H9 (cell line): ENCODE data around the gene SMG7. TPM values are rescaled to one million over a fixed set of nuclear protein-coding genes. Genes with fewer than 3 reads are reported as not detected.

Source experiments
- DNase-seq: peaks from one replicate; pipeline ENCODE4 v3.0.0-alpha.2; 2017
- H2AFZ ChIP-seq: one replicate; pipeline ENCODE4 v1.6.1; 2013; ENCODE audit warnings: mild to moderate bottlenecking, low read length, control low read depth, moderate library complexity
- H2AK5ac ChIP-seq: 2 replicates; pipeline ENCODE4 v1.6.1; 2013; ENCODE audit warnings: low read length, control low read depth, mixed read lengths; ENCODE audit not compliant: insufficient read length
- H2BK120ac ChIP-seq: one replicate; pipeline ENCODE4 v1.6.1; 2013; ENCODE audit warnings: low read depth, mild to moderate bottlenecking, low read length, control low read depth, inconsistent platforms; ENCODE audit not compliant: poor library complexity, severe bottlenecking
- H2BK12ac ChIP-seq: 2 replicates; pipeline ENCODE4 v1.6.1; 2013; ENCODE audit warnings: low read length, control low read depth, mixed read lengths, low read depth; ENCODE audit not compliant: insufficient read length
- H2BK15ac ChIP-seq: 2 replicates; pipeline ENCODE4 v1.6.1; 2013; ENCODE audit warnings: low read depth, low read length, control low read depth
- H2BK20ac ChIP-seq: one replicate; pipeline ENCODE4 v1.6.1; 2013; ENCODE audit warnings: low read depth, mild to moderate bottlenecking, low read length, control low read depth, inconsistent platforms; ENCODE audit not compliant: poor library complexity, severe bottlenecking
- H2BK5ac ChIP-seq: 2 replicates; pipeline ENCODE4 v1.6.1; 2013; ENCODE audit warnings: low read length, control low read depth, mixed read lengths; ENCODE audit not compliant: insufficient read length
- H3K14ac ChIP-seq: 2 replicates; pipeline ENCODE4 v1.6.1; 2013; ENCODE audit warnings: low read length, control low read depth; ENCODE audit not compliant: insufficient read depth
- H3K18ac ChIP-seq: 2 replicates; pipeline ENCODE4 v1.6.1; 2013; ENCODE audit warnings: low read depth, mild to moderate bottlenecking, mixed read lengths, low read length, control low read depth; ENCODE audit not compliant: insufficient read length
- H3K23ac ChIP-seq: 2 replicates; pipeline ENCODE4 v1.6.1; 2013; ENCODE audit warnings: low read length, control low read depth, mixed read lengths, low read depth; ENCODE audit not compliant: insufficient read length
- H3K23me2 ChIP-seq: 2 replicates; pipeline ENCODE4 v1.6.1; 2013; ENCODE audit warnings: low read depth, mild to moderate bottlenecking, mixed read lengths, low read length, control low read depth; ENCODE audit not compliant: insufficient read length, poor library complexity, severe bottlenecking
- H3K27ac ChIP-seq: 2 replicates; pipeline ENCODE4 v1.5.1; 2013; ENCODE audit warnings: low read length, control low read depth, mixed read lengths, low read depth; ENCODE audit not compliant: insufficient read length
- H3K27me3 ChIP-seq: 2 replicates; pipeline ENCODE4 v1.6.1; 2013; ENCODE audit warnings: low read length, control low read depth, inconsistent platforms; ENCODE audit not compliant: insufficient read depth
- H3K4ac ChIP-seq: 2 replicates; pipeline ENCODE4 v1.6.1; 2013; ENCODE audit warnings: low read depth, mild to moderate bottlenecking, control low read depth, inconsistent platforms, low read length, moderate library complexity
- H3K4me1 ChIP-seq: 2 replicates; pipeline ENCODE4 v1.6.1; 2013; ENCODE audit warnings: low read length, control low read depth, inconsistent platforms; ENCODE audit not compliant: insufficient read depth
- H3K4me2 ChIP-seq: 2 replicates; pipeline ENCODE4 v1.6.1; 2013; ENCODE audit warnings: low read length, control low read depth, mixed read lengths; ENCODE audit not compliant: insufficient read length, insufficient read depth
- H3K56ac ChIP-seq: 2 replicates; pipeline ENCODE4 v1.6.1; 2013; ENCODE audit warnings: low read depth, mild to moderate bottlenecking, mixed read lengths, low read length, control low read depth; ENCODE audit not compliant: insufficient read length
- H3K79me1 ChIP-seq: 2 replicates; pipeline ENCODE4 v1.6.1; 2013; ENCODE audit warnings: low read depth, mild to moderate bottlenecking, moderate library complexity, low read length, control low read depth, inconsistent platforms; ENCODE audit not compliant: insufficient read depth, poor library complexity, severe bottlenecking
- H3K79me2 ChIP-seq: 2 replicates; pipeline ENCODE4 v1.6.1; 2013; ENCODE audit warnings: low read length, control low read depth, inconsistent platforms; ENCODE audit not compliant: insufficient read depth
- H3K9ac ChIP-seq: 2 replicates; pipeline ENCODE4 v1.6.1; 2013; ENCODE audit warnings: low read length, control low read depth, mixed read lengths; ENCODE audit not compliant: insufficient read length; ENCODE audit errors: extremely low read depth
- H3K9me3 ChIP-seq: one replicate; pipeline ENCODE4 v1.6.1; 2013; ENCODE audit warnings: low read depth, low read length, inconsistent platforms; ENCODE audit not compliant: control insufficient read depth
- H3T11ph ChIP-seq: one replicate; pipeline ENCODE4 v1.6.1; 2013; ENCODE audit warnings: mild to moderate bottlenecking, low read length, control low read depth, inconsistent platforms
- H4K20me1 ChIP-seq: one replicate; pipeline ENCODE4 v1.6.1; 2013; ENCODE audit not compliant: control insufficient read depth, insufficient read length, insufficient read depth
- H4K5ac ChIP-seq: 2 replicates; pipeline ENCODE4 v1.6.1; 2013; ENCODE audit warnings: low read depth, mild to moderate bottlenecking, mixed read lengths, low read length, control low read depth; ENCODE audit not compliant: insufficient read length
- H4K8ac ChIP-seq: replicated peaks from 2 replicates; pipeline ENCODE4 v1.6.1; 2013; ENCODE audit warnings: low read length, control low read depth, mixed read lengths, low read depth; ENCODE audit not compliant: insufficient read length
- H4K91ac ChIP-seq: 2 replicates; pipeline ENCODE4 v1.6.1; 2013; ENCODE audit warnings: low read depth, mild to moderate bottlenecking, moderate library complexity, mixed read lengths, low read length, control low read depth; ENCODE audit not compliant: insufficient read length
- H3K27ac Mint-ChIP-seq, 3 experiments: 2 replicates in 2 of 3; 3 replicates in 1 of 3; pipeline ENCODE4 v1.8.0; 2020 to 2021; ENCODE audit warnings: mixed read lengths in 3 of 3, mild to moderate bottlenecking in 1 of 3, moderate library complexity in 1 of 3
- H3K27me3 Mint-ChIP-seq: 2 replicates; pipeline ENCODE4 v1.8.0; 2021; ENCODE audit warnings: low read depth, mild to moderate bottlenecking, moderate library complexity, mixed read lengths
- H3K36me3 Mint-ChIP-seq, 3 experiments: 2 replicates in 2 of 3; 3 replicates in 1 of 3; pipeline ENCODE4 v1.8.0; 2020 to 2021; ENCODE audit warnings: low read depth in 3 of 3, mixed read lengths in 3 of 3; ENCODE audit not compliant: insufficient read depth in 1 of 3
- H3K4me1 Mint-ChIP-seq, 2 experiments: 2 replicates each; pipeline ENCODE4 v1.8.0; 2020; ENCODE audit warnings: mixed read lengths in 2 of 2
- H3K4me3 Mint-ChIP-seq, 2 experiments: 2 replicates in 1 of 2; 3 replicates in 1 of 2; pipeline ENCODE4 v1.8.0; 2020 to 2021; ENCODE audit warnings: mild to moderate bottlenecking in 2 of 2, mixed read lengths in 2 of 2, moderate library complexity in 1 of 2
- H3K9me3 Mint-ChIP-seq, 2 experiments: 2 replicates in 1 of 2; 3 replicates in 1 of 2; pipeline ENCODE4 v1.8.0; 2020; ENCODE audit warnings: mild to moderate bottlenecking in 2 of 2, mixed read lengths in 2 of 2, moderate library complexity in 1 of 2
- WGBS: extraction: QIAGEN DNeasy Blood & Tissue Kit; methylation state at CpG from one replicate; pipeline ENCODE4 v1.1.7; 2013; ENCODE audit warnings: missing lambda C conversion rate, low lambda C conversion rate, mixed read lengths; ENCODE audit not compliant: insufficient read length; ENCODE audit errors: extremely low coverage; 5-methylcytosine and 5-hydroxymethylcytosine counted together
- total RNA-seq: library from RNA; stranded (reverse); gene quantifications from 2 replicates; pipeline ENCODE4 v1.2.1, GENCODE V29; 2021
- TF ChIP-seq, protein P1 (sequence below): fragments of 200-600 bp; sonication (generic); conservative IDR thresholded peaks from 3 replicates; pipeline ENCODE4 v1.8.0; 2021; ENCODE audit warnings: antibody characterized with exemption, mild to moderate bottlenecking

Gene SMG7
- total RNA-seq, 1 experiment from 2014 or later: 77.0 TPM

- Histone ChIP-seq H3K4me2 (no peak overlapping the region), H3K9ac (no peak overlapping the region), H3K23ac (no peak overlapping the region), H4K8ac (no peak overlapping the region), H4K91ac (no peak overlapping the region), H3K23me2 (no peaks in the 10 kb centered on the region), H2BK5ac (no peak overlapping the region), H3K56ac (no peak overlapping the region), H2BK20ac (no peak overlapping the region), H3K4me1 (no peaks in the 10 kb centered on the region), H2AK5ac (no peak overlapping the region), H3K27me3 (no peaks in the 10 kb centered on the region), H3T11ph (no peak overlapping the region), H2BK120ac (no peak overlapping the region), H2BK12ac (no peak overlapping the region), H3K18ac (no peak overlapping the region), H3K9me3 (peaks cover 8% of the 10 kb centered on the region), H4K5ac (no peak overlapping the region), H2BK15ac (no peak overlapping the region), H4K20me1 (no peaks in the 10 kb centered on the region), H3K79me1 (no peaks in the 10 kb centered on the region), H3K79me2 (no peaks in the 10 kb centered on the region), H2AFZ (no peak overlapping the region), H3K14ac (no peak overlapping the region), H3K4ac (no peak overlapping the region), H3K27ac (no peak overlapping the region)
- Mint-ChIP-seq H3K36me3 (peaks cover 2 to 20% (median 6%) of the 10 kb centered on the region in 3 experiments; a peak in 5 of 7 replicates), H3K4me3 (no peak overlapping the region), H3K27ac (no peak overlapping the region), H3K27me3 (peaks cover 12% of the 10 kb centered on the region), H3K4me1 (peaks cover 11 to 12% of the 10 kb centered on the region in 2 experiments), H3K9me3 (peaks cover 10 to 15% of the 10 kb centered on the region in 2 experiments)
- TF ChIP-seq, protein P1, sequence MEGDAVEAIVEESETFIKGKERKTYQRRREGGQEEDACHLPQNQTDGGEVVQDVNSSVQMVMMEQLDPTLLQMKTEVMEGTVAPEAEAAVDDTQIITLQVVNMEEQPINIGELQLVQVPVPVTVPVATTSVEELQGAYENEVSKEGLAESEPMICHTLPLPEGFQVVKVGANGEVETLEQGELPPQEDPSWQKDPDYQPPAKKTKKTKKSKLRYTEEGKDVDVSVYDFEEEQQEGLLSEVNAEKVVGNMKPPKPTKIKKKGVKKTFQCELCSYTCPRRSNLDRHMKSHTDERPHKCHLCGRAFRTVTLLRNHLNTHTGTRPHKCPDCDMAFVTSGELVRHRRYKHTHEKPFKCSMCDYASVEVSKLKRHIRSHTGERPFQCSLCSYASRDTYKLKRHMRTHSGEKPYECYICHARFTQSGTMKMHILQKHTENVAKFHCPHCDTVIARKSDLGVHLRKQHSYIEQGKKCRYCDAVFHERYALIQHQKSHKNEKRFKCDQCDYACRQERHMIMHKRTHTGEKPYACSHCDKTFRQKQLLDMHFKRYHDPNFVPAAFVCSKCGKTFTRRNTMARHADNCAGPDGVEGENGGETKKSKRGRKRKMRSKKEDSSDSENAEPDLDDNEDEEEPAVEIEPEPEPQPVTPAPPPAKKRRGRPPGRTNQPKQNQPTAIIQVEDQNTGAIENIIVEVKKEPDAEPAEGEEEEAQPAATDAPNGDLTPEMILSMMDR: no peak
- WGBS: no CpG with 5 or more reads among the region's 1 CpG
- DNase-seq: no peak
Observed at GRCh38 chr1:183423541-183423940, 48.8 kb upstream of the SMG7 start.
